ENCODE data around the gene PNCK. TPM values are rescaled to one million over a fixed set of nuclear protein-coding genes. Genes with fewer than 3 reads are reported as not detected.
A peak's percentile ranks its signal among the peaks of the same experiment; 100 is the strongest.

The PNCK gene
- total and polyA plus RNA-seq, 2 of the 13 experiments (the other 11 are each of a cell fraction or from before 2014, with no cell fraction given) = 33.1 TPM; not detected in 1

- TF ChIP-seq ZBTB21 (CRISPR knock-in tag; IDR thresholded peaks at IDR 0.05) (no peak), ZNF138 (CRISPR knock-in tag; IDR thresholded peaks at IDR 0.05; ENCODE audit: low read depth) (no peak), ZKSCAN5 (CRISPR knock-in tag; IDR thresholded peaks at IDR 0.05) (no peak), CCAR2 (optimal IDR thresholded peaks at IDR 0.05; ENCODE audit: low read depth, low read length) (no peak), ZBTB39 (CRISPR knock-in tag; IDR thresholded peaks at IDR 0.05) (no peak), TOE1 (CRISPR knock-in tag; IDR thresholded peaks at IDR 0.05) (no peak), ZNF235 (CRISPR knock-in tag; IDR thresholded peaks at IDR 0.05; ENCODE audit: borderline replicate concordance) (no peak), TP53 (CRISPR knock-in tag; conservative IDR thresholded peaks at IDR 0.05) (no peak), GRHL1 (CRISPR knock-in tag; conservative IDR thresholded peaks at IDR 0.05) (no peak), ARID4A (CRISPR knock-in tag; IDR thresholded peaks at IDR 0.05; ENCODE audit: borderline replicate concordance) (peak; percentile 32; the same call in 1 of the 2 replicates), THAP8 (CRISPR knock-in tag; IDR thresholded peaks at IDR 0.05; ENCODE audit: borderline replicate concordance) (no peak), MTA3 (CRISPR knock-in tag; IDR thresholded peaks at IDR 0.05) (no peak), ATF2 (CRISPR knock-in tag; IDR thresholded peaks at IDR 0.05) (no peak), ZFP36L2 (CRISPR knock-in tag; IDR thresholded peaks at IDR 0.05) (no peak), ZMAT3 (CRISPR knock-in tag; conservative IDR thresholded peaks at IDR 0.05) (no peak), ZSCAN21 (CRISPR knock-in tag; IDR thresholded peaks at IDR 0.05; ENCODE audit: borderline replicate concordance) (0 out of 2 replicates have a peak, but pooled peaks have one; percentile 25), JDP2 (CRISPR knock-in tag; IDR thresholded peaks at IDR 0.05; ENCODE audit: borderline replicate concordance) (no peak)
Measured at GRCh38 chrX:153689654-153690465, 16.2 kb upstream of the PNCK start (continued).

All from HepG2 (cell line).